ENCODE data around the gene AQP11. TPM values are rescaled to one million over a fixed set of nuclear protein-coding genes. Genes with fewer than 3 reads are reported as not detected.

The AQP11 gene
- total RNA-seq, 4 donors from 2014 or later = 0.55 to 0.76 (median 0.59) TPM; not detected in 1

DNA sequence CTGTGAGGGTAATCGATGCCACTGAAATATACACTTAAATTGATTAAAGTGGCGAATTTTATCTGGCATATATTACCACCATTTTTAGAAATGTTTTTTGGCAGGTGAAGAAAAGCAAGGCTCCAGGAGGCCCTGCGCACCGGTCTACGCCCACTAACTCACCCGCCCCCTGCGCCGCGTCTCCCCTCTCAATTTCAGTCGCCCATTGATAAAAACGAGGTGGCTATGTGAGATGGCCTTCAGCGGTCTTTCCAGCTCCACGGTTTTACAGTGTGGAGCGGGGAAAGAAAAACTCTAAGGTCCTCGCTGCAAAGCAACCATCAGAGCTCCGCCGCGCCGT, 602 bp upstream of the AQP11 start:
- Histone ChIP-seq H3K27me3 (no peaks in the 10 kb centered on the region), H3K4me1 (peaks cover 15% of the 10 kb centered on the region), H3K9me3 (no peaks in the 10 kb centered on the region), H3K27ac (peak overlapping the region; percentile 56), H3K36me3 (no peaks in the 10 kb centered on the region), H3K4me3 (peak overlapping the region; percentile 58)
- 2% methylated on average over 19 of the region's 19 CpGs for WGBS
- no peak for DNase-seq (ENCODE audit: low spot score in 2 of 2)
- TF ChIP-seq, protein P1, sequence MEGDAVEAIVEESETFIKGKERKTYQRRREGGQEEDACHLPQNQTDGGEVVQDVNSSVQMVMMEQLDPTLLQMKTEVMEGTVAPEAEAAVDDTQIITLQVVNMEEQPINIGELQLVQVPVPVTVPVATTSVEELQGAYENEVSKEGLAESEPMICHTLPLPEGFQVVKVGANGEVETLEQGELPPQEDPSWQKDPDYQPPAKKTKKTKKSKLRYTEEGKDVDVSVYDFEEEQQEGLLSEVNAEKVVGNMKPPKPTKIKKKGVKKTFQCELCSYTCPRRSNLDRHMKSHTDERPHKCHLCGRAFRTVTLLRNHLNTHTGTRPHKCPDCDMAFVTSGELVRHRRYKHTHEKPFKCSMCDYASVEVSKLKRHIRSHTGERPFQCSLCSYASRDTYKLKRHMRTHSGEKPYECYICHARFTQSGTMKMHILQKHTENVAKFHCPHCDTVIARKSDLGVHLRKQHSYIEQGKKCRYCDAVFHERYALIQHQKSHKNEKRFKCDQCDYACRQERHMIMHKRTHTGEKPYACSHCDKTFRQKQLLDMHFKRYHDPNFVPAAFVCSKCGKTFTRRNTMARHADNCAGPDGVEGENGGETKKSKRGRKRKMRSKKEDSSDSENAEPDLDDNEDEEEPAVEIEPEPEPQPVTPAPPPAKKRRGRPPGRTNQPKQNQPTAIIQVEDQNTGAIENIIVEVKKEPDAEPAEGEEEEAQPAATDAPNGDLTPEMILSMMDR (IDR thresholded peaks at IDR 0.05) = no peak
- no peak for TF ChIP-seq POLR2A (IDR thresholded peaks at IDR 0.05)
- no peak for TF ChIP-seq POLR2AphosphoS5 (IDR thresholded peaks at IDR 0.05)
- no peak for TF ChIP-seq EP300 (IDR thresholded peaks at IDR 0.05)

DNA sequence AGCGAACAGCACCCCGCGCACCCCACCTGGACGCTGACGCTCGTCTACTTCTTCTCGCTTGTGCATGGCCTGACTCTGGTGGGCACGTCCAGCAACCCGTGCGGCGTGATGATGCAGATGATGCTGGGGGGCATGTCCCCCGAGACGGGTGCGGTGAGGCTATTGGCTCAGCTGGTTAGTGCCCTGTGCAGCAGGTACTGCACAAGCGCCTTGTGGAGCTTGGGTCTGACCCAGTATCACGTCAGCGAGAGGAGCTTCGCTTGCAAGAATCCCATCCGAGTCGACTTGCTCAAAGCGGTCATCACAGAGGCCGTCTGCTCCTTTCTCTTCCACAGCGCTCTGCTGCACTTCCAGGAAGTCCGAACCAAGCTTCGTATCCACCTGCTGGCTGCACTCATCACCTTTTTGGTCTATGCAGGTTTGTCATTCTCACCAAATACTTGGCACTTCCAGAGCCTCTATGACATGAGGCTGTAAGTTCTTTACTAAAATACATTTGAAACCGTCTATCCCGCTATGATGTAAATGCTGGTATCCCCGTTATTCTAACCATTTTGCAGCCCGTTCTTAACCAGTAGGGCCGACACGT, 535 bp downstream of the AQP11 start:
- H3K27ac ChIP-seq = peak overlapping the region; percentile 56

DNA sequence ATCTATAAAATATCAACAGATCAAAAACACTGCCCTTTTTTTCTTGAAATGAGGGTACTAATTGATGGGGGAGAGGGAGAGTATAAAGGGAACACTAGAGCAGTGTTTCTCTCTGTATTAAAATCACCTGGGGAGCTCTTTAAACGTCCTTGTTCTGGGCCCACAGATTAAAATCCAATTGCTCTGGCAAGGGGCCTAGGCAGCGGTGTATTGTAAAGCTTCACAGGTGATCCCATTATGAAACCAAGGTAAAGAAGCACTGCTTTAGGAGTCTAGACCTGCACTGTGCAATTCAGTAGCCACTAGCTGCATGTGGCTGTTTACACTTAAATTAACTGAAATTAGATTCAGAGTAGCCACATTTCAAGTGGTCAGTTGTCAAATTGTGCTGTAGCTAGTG, 3.0 kb downstream of the AQP11 start:
- Histone ChIP-seq H3K9me3 (no peaks in the 10 kb centered on the region), H3K36me3 (no peaks in the 10 kb centered on the region), H3K4me1 (peaks cover 15% of the 10 kb centered on the region), H3K27ac (no peak overlapping the region), H3K4me3 (no peak overlapping the region), H3K27me3 (no peaks in the 10 kb centered on the region)
- DNase-seq (ENCODE audit: low spot score in 2 of 2) = no peak
- TF ChIP-seq POLR2AphosphoS5 (IDR thresholded peaks at IDR 0.05) = no peak
- TF ChIP-seq, protein P1 (IDR thresholded peaks at IDR 0.05) = no peak
- no peak for TF ChIP-seq EP300 (IDR thresholded peaks at IDR 0.05)
- TF ChIP-seq POLR2A (IDR thresholded peaks at IDR 0.05) = no peak
- 66% methylated on average over 2 of the region's 2 CpGs for WGBS

More for the DNA sequence above, 535 bp downstream of the AQP11 start:
- no peaks in the 10 kb centered on the region for H3K27me3 ChIP-seq
- TF ChIP-seq POLR2A (IDR thresholded peaks at IDR 0.05) (no peak), EP300 (IDR thresholded peaks at IDR 0.05) (no peak), POLR2AphosphoS5 (IDR thresholded peaks at IDR 0.05) (no peak)
- TF ChIP-seq, protein P1 (IDR thresholded peaks at IDR 0.05) = no peak
- H3K36me3 ChIP-seq = no peaks in the 10 kb centered on the region
- DNase-seq (ENCODE audit: low spot score in 2 of 2) = peak in 1 of 2 donors; percentile 66
- 8% methylated on average over 29 of the region's 31 CpGs for WGBS
- no peaks in the 10 kb centered on the region for H3K9me3 ChIP-seq
- peaks cover 15% of the 10 kb centered on the region for H3K4me1 ChIP-seq
- peak overlapping the region; percentile 58 for H3K4me3 ChIP-seq

DNA sequence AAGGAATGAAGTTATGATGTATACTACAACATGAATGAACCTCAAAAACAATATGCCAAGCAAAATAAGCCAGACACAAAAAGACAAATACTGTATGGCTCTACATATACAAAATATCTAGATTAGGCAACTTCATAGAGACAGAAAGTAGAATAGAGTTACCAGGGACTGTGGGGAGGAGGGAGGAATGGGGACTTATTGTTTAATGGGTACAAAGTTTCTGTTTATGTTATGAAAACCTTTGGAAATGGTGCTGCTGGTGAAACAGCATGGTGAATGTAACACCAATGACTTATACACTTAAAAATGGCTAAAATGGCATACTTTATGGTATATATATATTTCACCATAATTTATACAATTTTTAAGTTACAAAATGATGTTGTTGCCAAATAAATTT, 4.1 kb downstream of the AQP11 start:
- no peak overlapping the region for H3K4me3 ChIP-seq
- H3K27me3 ChIP-seq = no peaks in the 10 kb centered on the region
- no peaks in the 10 kb centered on the region for H3K36me3 ChIP-seq
- DNase-seq (ENCODE audit: low spot score in 2 of 2) = no peak
- no peak overlapping the region for H3K27ac ChIP-seq
- TF ChIP-seq, protein P1 (IDR thresholded peaks at IDR 0.05) = no peak
- TF ChIP-seq EP300 (IDR thresholded peaks at IDR 0.05) (no peak), POLR2AphosphoS5 (IDR thresholded peaks at IDR 0.05) (no peak), POLR2A (IDR thresholded peaks at IDR 0.05) (no peak)
- H3K9me3 ChIP-seq = no peaks in the 10 kb centered on the region
- peaks cover 10% of the 10 kb centered on the region for H3K4me1 ChIP-seq

DNA sequence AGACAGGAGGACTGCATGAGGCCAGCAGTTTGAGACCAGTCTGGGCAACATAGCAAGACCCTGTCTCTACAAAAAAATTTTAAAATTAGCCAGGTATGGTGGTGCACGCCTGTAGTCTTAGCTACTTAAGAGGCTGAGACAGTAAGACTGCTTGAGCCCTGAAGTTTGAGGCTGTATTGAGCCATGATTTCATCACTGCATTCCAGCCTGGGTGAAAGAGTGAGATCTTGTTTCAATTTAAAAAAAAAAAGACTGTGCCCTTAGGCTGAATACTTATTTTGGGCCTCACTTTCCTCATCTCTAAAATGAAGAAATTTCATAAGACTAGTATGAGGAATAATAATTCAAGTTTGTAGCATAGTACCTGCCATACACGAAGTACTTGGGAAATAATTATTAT, 6.9 kb downstream of the AQP11 start:
- TF ChIP-seq POLR2AphosphoS5 (IDR thresholded peaks at IDR 0.05) (no peak), POLR2A (IDR thresholded peaks at IDR 0.05) (no peak), EP300 (IDR thresholded peaks at IDR 0.05) (no peak)
- TF ChIP-seq, protein P1 (IDR thresholded peaks at IDR 0.05) = no peak
- Histone ChIP-seq H3K4me1 (no peaks in the 10 kb centered on the region), H3K27me3 (no peaks in the 10 kb centered on the region), H3K36me3 (no peaks in the 10 kb centered on the region), H3K4me3 (no peak overlapping the region), H3K27ac (no peak overlapping the region), H3K9me3 (no peaks in the 10 kb centered on the region)
- WGBS = 87% methylated on average over 2 of the region's 2 CpGs
- no peak for DNase-seq (ENCODE audit: low spot score in 2 of 2)

Measured in suprapubic skin (tissue), 4 donors.